Heart right ventricle (tissue), 16 donors: ENCODE data around the gene P4HA2. TPM values are rescaled to one million over a fixed set of nuclear protein-coding genes. Genes with fewer than 3 reads are reported as not detected.
A peak's percentile ranks its signal among the peaks of the same experiment; 100 is the strongest.

Experiments
- ATAC-seq, 8 donors: fragments of 200-7000 bp; cut with Tn5 transposase; one replicate each; pipeline ENCODE4 v1.9.1; 2020; ENCODE audit warnings: mild to moderate bottlenecking in 8 of 8, moderate library complexity in 8 of 8, moderate number of reproducible peaks in 1 of 8
- DNase-seq, 2 donors: peaks; one replicate each; pipeline ENCODE4 v3.0.0-alpha.2; 2020
- H3K27ac ChIP-seq, 10 donors: fragments of 200-600 bp; sonication (generic) in 2 of 10; one replicate each; pipeline versions ENCODE4 v1.5.0 to v1.8.0; 2020 to 2022; ENCODE audit warnings: mild to moderate bottlenecking in 3 of 10
- H3K27me3 ChIP-seq, 7 donors: fragments of 200-600 bp; one replicate each; pipeline ENCODE4 v1.8.0; 2021 to 2022; ENCODE audit warnings: mild to moderate bottlenecking in 2 of 7
- H3K36me3 ChIP-seq, 9 donors: fragments of 200-600 bp; sonication (generic) in 1 of 9; one replicate each; pipeline versions ENCODE4 v1.5.0 to v1.8.0; 2020 to 2022; ENCODE audit warnings: mild to moderate bottlenecking in 2 of 9
- H3K4me1 ChIP-seq, 9 donors: fragments of 200-600 bp; sonication (generic) in 1 of 9; one replicate each; pipeline versions ENCODE4 v1.5.0 to v1.8.0; 2020 to 2022; ENCODE audit warnings: mild to moderate bottlenecking in 4 of 9
- H3K4me3 ChIP-seq, 10 donors: fragments of 200-600 bp; sonication (generic) in 2 of 10; one replicate each; pipeline versions ENCODE4 v1.5.0 to v1.8.0; 2020 to 2022; ENCODE audit warnings: mild to moderate bottlenecking in 7 of 10, moderate library complexity in 2 of 10
- H3K9me3 ChIP-seq, 11 donors: fragments of 200-600 bp in 10 of 11; sonication (generic) in 2 of 11; one replicate each; pipeline versions ENCODE4 v1.5.0 to v1.8.0; 2013 to 2022; ENCODE audit warnings: mild to moderate bottlenecking in 2 of 11, control low read depth in 1 of 11, moderate library complexity in 1 of 11
- CTCF ChIP-seq, 9 donors: fragments of 200-600 bp; sonication (generic) in 2 of 9; IDR thresholded peaks; one replicate each; pipeline versions ENCODE4 v1.5.0 to v1.8.0; 2021 to 2022; ENCODE audit warnings: antibody characterized with exemption in 9 of 9, mild to moderate bottlenecking in 5 of 9, moderate library complexity in 1 of 9
- WGBS, 2 donors: extraction: QIAGEN DNeasy Blood & Tissue Kit; methylation state at CpG; one replicate each; pipeline ENCODE4 v1.1.7; 2013; ENCODE audit warnings: inconsistent platforms in 1 of 2; 5-methylcytosine and 5-hydroxymethylcytosine counted together
- intact Hi-C, 10 donors: fragments of 100-400 bp; cut with DNase I; formaldehyde crosslinking; loops; one replicate each; pipeline versions ENCODE4 v1.11.1 to v1.14.2; 2022
- polyA plus RNA-seq, 2 donors: library from polyadenylated mRNA; stranded (reverse); fragments of 200-250 nt; gene quantifications; one replicate each; pipeline ENCODE4 v1.2.3, GENCODE V29; 2013
- total RNA-seq, 10 donors: library from RNA; stranded (reverse); fragmentation: NEBNext Ultra II Directional in 3 of 10; extraction: Animal tissue kit (Norgen Biotek cat#: 25700) in 3 of 10; gene quantifications; one replicate each; pipeline versions ENCODE4 v1.2.1 to v1.2.4, GENCODE V29; 2021 to 2023
- donor health status: Arrhythmogenic right ventricular cardiomyopathy.
- donor health status: ischemic (EF 13 %, LVEDD 7.1; RV severe dilation, severe dysfunction).
- donor health status: healthy with polysubstance abuse.
- donor health status: DM: no; HTN: yes; CAD: no.
- donor health status: DM: no; HTN: no; CAD: no.
- donor health status: ischemic (EF 25% LVEDD 6.9; RV normal size, moderate dysfunction).
- donor health status: ischemic (EF 25% LVEDD 5.7; RV mildly dilated, moderate dysfunction).
- donor health status: healthy.
- donor health status: DM: yes; HTN: yes; CAD: no.
- donor health status: Ischemic cardiomyopathy.
- donor health status: ischemic (EF 35%, LVEDD 5.7; RV mildly dilated, moderate dysfunction).
- donor health status: nonischemic (EF 11% LVEDD 7.7; RV severe dilation, severe dysfunction).
- donor health status: DM: yes; HTN: yes; CAD: no.
- donor health status: PGD.
- donor health status: ischemic (EF 29% LVEDD 5.4; RV normal size, mild dysfunction).
- donor health status: nonischemic (EF 23%, LVEDD 6.1; RV moderate dilation, normal function).

The P4HA2 gene
- total and polyA plus RNA-seq, 12 donors, result 27.2 to 97.0 (median 52.4) TPM

GRCh38 chr5:132211787-132212186 lies 15.9 kb downstream of the P4HA2 start:
- intact Hi-C loops, result loop anchor here in 2 of 10 donors (10.0 kb wide), 1 partner anchor 153 kb away; the partner anchor contains the start of gene SLC22A5 (in 2 of the 2)
- Histone ChIP-seq H3K4me1 (peaks cover 8 to 79% (median 56%) of the 10 kb centered on the region in 9 donors), H3K9me3 (no peaks in the 10 kb centered on the region), H3K27ac (peak overlapping the region in 8 of 10 donors; percentile 40 to 90 (median 70)), H3K36me3 (peaks cover 0 to 76% (median 41%) of the 10 kb centered on the region in 9 donors), H3K27me3 (no peaks in the 10 kb centered on the region), H3K4me3 (no peak overlapping the region)
- 5 to 35% methylated on average over 1 of the region's 1 CpG for WGBS, 2 donors
- DNase-seq (peak; percentile 33 to 67), ATAC-seq (peak in 7 of 8 donors; percentile 38 to 69 (median 53))
- TF ChIP-seq CTCF (IDR thresholded peaks at IDR 0.05), result no peak

- WGBS, 2 donors, result 53 to 77% methylated on average over 1 of the region's 1 CpG
- intact Hi-C loops, result loop anchor here in 2 of 10 donors (10.0 kb wide), 1 partner anchor 154 kb away; the partner anchor contains the start of gene SLC22A5 (in 2 of the 2)
- Histone ChIP-seq H3K27ac (peak overlapping the region in 9 of 10 donors; percentile 26 to 90 (median 64)), H3K4me3 (no peak overlapping the region), H3K4me1 (peaks cover 15 to 87% (median 63%) of the 10 kb centered on the region in 9 donors), H3K36me3 (peaks cover 0 to 78% (median 41%) of the 10 kb centered on the region in 9 donors), H3K27me3 (no peaks in the 10 kb centered on the region), H3K9me3 (no peaks in the 10 kb centered on the region)
- ATAC-seq, result peak in 2 of 8 donors; percentile 34 to 48
- no peak for TF ChIP-seq CTCF (IDR thresholded peaks at IDR 0.05)
- peak in 1 of 2 donors; percentile 32 for DNase-seq
These were observed 16.7 kb downstream of the P4HA2 start for GRCh38 chr5:132210944-132211343.

- peaks cover 23 to 87% (median 63%) of the 10 kb centered on the region in 9 donors for H3K4me1 ChIP-seq
- H3K27me3 ChIP-seq, result no peaks in the 10 kb centered on the region
- no peak for TF ChIP-seq CTCF (IDR thresholded peaks at IDR 0.05)
- intact Hi-C loops, result loop anchor here in 2 of 10 donors (10.0 kb wide), 1 partner anchor 155 kb away; the partner anchor contains the start of gene SLC22A5 (in 2 of the 2)
- WGBS, 2 donors, result 96 to 97% methylated on average over 11 of the region's 11 CpGs
- H3K4me3 ChIP-seq, result no peak overlapping the region
- peaks cover 0 to 87% (median 41%) of the 10 kb centered on the region in 9 donors for H3K36me3 ChIP-seq
- ATAC-seq (no peak), DNase-seq (no peak)
- peak overlapping the region in 7 of 10 donors; percentile 10 to 90 (median 77) for H3K27ac ChIP-seq
- no peaks in the 10 kb centered on the region for H3K9me3 ChIP-seq
These were observed 17.6 kb downstream of the P4HA2 start for GRCh38 chr5:132209901-132210545.

- 79 to 82% methylated on average over 9 of the region's 9 CpGs for WGBS, 2 donors
- Histone ChIP-seq H3K9me3 (no peaks in the 10 kb centered on the region), H3K4me3 (no peak overlapping the region), H3K36me3 (peaks cover 0 to 96% (median 41%) of the 10 kb centered on the region in 9 donors), H3K4me1 (peaks cover 19 to 87% (median 63%) of the 10 kb centered on the region in 9 donors), H3K27ac (no peak overlapping the region), H3K27me3 (no peaks in the 10 kb centered on the region)
- DNase-seq, result no peak
- TF ChIP-seq CTCF (IDR thresholded peaks at IDR 0.05), result no peak
- ATAC-seq, result no peak
- intact Hi-C loops, result no loop called here
These were observed 18.5 kb downstream of the P4HA2 start for GRCh38 chr5:132209131-132209530.
